H1 (cell line): ENCODE measurements around the gene PSD. TPM values are rescaled to one million over a fixed set of nuclear protein-coding genes. Genes with fewer than 3 reads are reported as not detected.

Experiments used
- CTCF ChIA-PET: fragments of 300-600 bp; sonication (Branson Sonifier 250); formaldehyde crosslinking; loops from one replicate; lab custom pipeline; 2021; ENCODE audit not compliant: partially characterized antibody; lab: Charles Lee
- POLR2A ChIA-PET: fragments of 300-600 bp; sonication (Branson Sonifier 250); formaldehyde crosslinking; loops from one replicate; lab custom pipeline; 2021; ENCODE audit warnings: inconsistent platforms; ENCODE audit not compliant: partially characterized antibody; lab: Charles Lee
- DNase-seq, 2 experiments: peaks; one replicate each; pipeline versions ENCODE4 v3.0.0 to v3.0.0-alpha.2; 2010 to 2022; ENCODE audit warnings: low spot score in 2 of 2, low read depth in 1 of 2, mixed read lengths in 1 of 2
- FAIRE-seq: peaks from 2 replicates; lab custom pipeline; 2011; peaks lifted over from hg19 to GRCh38; lab: Jason Lieb, UNC
- H2AFZ ChIP-seq: 2 replicates; pipeline ENCODE4 v1.8.1; 2012; ENCODE audit warnings: low read length, inconsistent platforms
- H2AK5ac ChIP-seq: 2 replicates; pipeline ENCODE4 v1.6.1; 2013; ENCODE audit warnings: low read depth, low read length
- H2BK120ac ChIP-seq: replicated peaks from 2 replicates; pipeline ENCODE3; 2013; ENCODE audit warnings: low read depth, low read length, inconsistent platforms
- H2BK12ac ChIP-seq: 2 replicates; pipeline ENCODE4 v1.6.1; 2013; ENCODE audit warnings: low read depth, low read length
- H2BK15ac ChIP-seq: 2 replicates; pipeline ENCODE4 v1.6.1; 2013; ENCODE audit warnings: low read length
- H2BK20ac ChIP-seq: 2 replicates; pipeline ENCODE4 v1.6.1; 2013; ENCODE audit warnings: low read length
- H2BK5ac ChIP-seq: 2 replicates; pipeline ENCODE4 v1.6.1; 2013; ENCODE audit warnings: low read depth, low read length
- H3K14ac ChIP-seq: 2 replicates; pipeline ENCODE4 v1.6.1; 2013; ENCODE audit warnings: inconsistent platforms; ENCODE audit not compliant: insufficient read length
- H3K18ac ChIP-seq: 2 replicates; pipeline ENCODE4 v1.6.1; 2013; ENCODE audit warnings: low read length; ENCODE audit errors: extremely low read depth
- H3K23ac ChIP-seq: 2 replicates; pipeline ENCODE4 v1.6.1; 2013; ENCODE audit warnings: inconsistent platforms; ENCODE audit not compliant: insufficient read length
- H3K23me2 ChIP-seq: 2 replicates; pipeline ENCODE4 v1.6.1; 2013; ENCODE audit warnings: low read depth, low read length
- H3K27ac ChIP-seq: 2 replicates; pipeline ENCODE4 v1.6.1; 2011; ENCODE audit warnings: low read depth, low read length, inconsistent platforms
- H3K27me3 ChIP-seq, 4 experiments: replicated peaks in 1 of 4; 1 replicate in 1 of 4; 2 replicates in 3 of 4; pipeline versions ENCODE4 v1.6.1 to v1.8.1; 2011 to 2013; ENCODE audit warnings: low read length in 3 of 4, mild to moderate bottlenecking in 3 of 4, inconsistent platforms in 2 of 4, mixed read lengths in 2 of 4, moderate library complexity in 1 of 4; ENCODE audit not compliant: control insufficient read depth in 3 of 4, insufficient read depth in 3 of 4; ENCODE audit errors: extremely low read depth in 1 of 4
- H3K36me3 ChIP-seq, 4 experiments: 2 replicates each; pipeline versions ENCODE4 v1.6.1 to v1.8.1; 2011 to 2013; ENCODE audit warnings: mild to moderate bottlenecking in 4 of 4, low read length in 3 of 4, moderate library complexity in 2 of 4, control low read depth in 1 of 4, inconsistent platforms in 1 of 4; ENCODE audit not compliant: insufficient read depth in 4 of 4, control insufficient read depth in 2 of 4
- H3K4ac ChIP-seq: replicated peaks from 2 replicates; pipeline ENCODE3; 2013; ENCODE audit warnings: low read length, low read depth, mixed read lengths, inconsistent platforms; ENCODE audit not compliant: insufficient read length
- H3K4me1 ChIP-seq, 4 experiments: replicated peaks in 1 of 4; 1 replicate in 1 of 4; 2 replicates in 3 of 4; pipeline versions ENCODE4 v1.6.1 to v1.8.1; 2011 to 2013; ENCODE audit warnings: low read length in 3 of 4, inconsistent platforms in 2 of 4, mixed read lengths in 1 of 4; ENCODE audit not compliant: insufficient read depth in 4 of 4, control insufficient read depth in 3 of 4
- H3K4me2 ChIP-seq, 2 experiments: 2 replicates each; pipeline versions ENCODE4 v1.6.1 to v1.8.1; 2011 to 2013; ENCODE audit warnings: low read depth in 2 of 2, low read length in 2 of 2, control low read depth in 1 of 2, inconsistent platforms in 1 of 2, mild to moderate bottlenecking in 1 of 2; ENCODE audit not compliant: insufficient read depth in 1 of 2
- H3K4me3 ChIP-seq, 4 experiments: fragments of 200-600, 300-600 bp in 1 of 4; sonication (generic), shearing (Covaris generic), sonication (Bioruptor Twin) in 1 of 4; 2 replicates each; pipeline versions ENCODE4 v1.5.1 to v1.8.1; 2011 to 2016; ENCODE audit warnings: low read length in 4 of 4, low read depth in 3 of 4, control low read depth in 2 of 4, inconsistent platforms in 2 of 4, mild to moderate bottlenecking in 2 of 4, mixed read lengths in 1 of 4, moderate library complexity in 1 of 4; ENCODE audit not compliant: insufficient read depth in 2 of 4; ENCODE audit errors: extremely low read depth in 1 of 4
- H3K56ac ChIP-seq: replicated peaks from 2 replicates; pipeline ENCODE3; 2013; ENCODE audit warnings: low read depth, mild to moderate bottlenecking, mixed read lengths, low read length, inconsistent platforms; ENCODE audit not compliant: insufficient read length
- H3K79me1 ChIP-seq: 2 replicates; pipeline ENCODE4 v1.6.1; 2013; ENCODE audit warnings: low read depth, low read length, control low read depth
- H3K79me2 ChIP-seq, 2 experiments: 2 replicates each; pipeline versions ENCODE4 v1.6.1 to v1.8.1; 2012 to 2013; ENCODE audit warnings: low read length in 2 of 2, mild to moderate bottlenecking in 2 of 2, inconsistent platforms in 1 of 2; ENCODE audit not compliant: insufficient read depth in 2 of 2, control insufficient read depth in 1 of 2
- H3K9ac ChIP-seq, 4 experiments: replicated peaks in 1 of 4; 1 replicate in 1 of 4; 2 replicates in 3 of 4; pipeline versions ENCODE4 v1.6.1 to v1.8.1; 2011 to 2013; ENCODE audit warnings: low read depth in 3 of 4, low read length in 3 of 4, control low read depth in 2 of 4, mild to moderate bottlenecking in 2 of 4, moderate library complexity in 2 of 4, inconsistent platforms in 1 of 4; ENCODE audit errors: extremely low read depth in 1 of 4
- H3K9me3 ChIP-seq, 2 experiments: 2 replicates each; pipeline versions ENCODE4 v1.6.1 to v1.8.1; 2012 to 2013; ENCODE audit warnings: mild to moderate bottlenecking in 2 of 2, moderate library complexity in 2 of 2, control low read depth in 1 of 2, inconsistent platforms in 1 of 2, low read depth in 1 of 2, low read length in 1 of 2, mixed read lengths in 1 of 2; ENCODE audit not compliant: insufficient read depth in 2 of 2
- H4K20me1 ChIP-seq, 2 experiments: replicated peaks in 1 of 2; 2 replicates each; pipeline versions ENCODE3 to v1.8.1; 2011 to 2013; ENCODE audit warnings: inconsistent platforms in 2 of 2, low read length in 2 of 2, mild to moderate bottlenecking in 1 of 2; ENCODE audit not compliant: insufficient read depth in 2 of 2, control insufficient read depth in 1 of 2
- H4K5ac ChIP-seq: 2 replicates; pipeline ENCODE4 v1.6.1; 2013; ENCODE audit warnings: low read length, low read depth, mixed read lengths, inconsistent platforms; ENCODE audit not compliant: insufficient read length
- H4K8ac ChIP-seq: 2 replicates; pipeline ENCODE4 v1.8.0; 2013; ENCODE audit warnings: mild to moderate bottlenecking, moderate library complexity, low read length, inconsistent platforms; ENCODE audit not compliant: insufficient read depth; ENCODE audit errors: extremely low read depth
- H4K91ac ChIP-seq: replicated peaks from 2 replicates; pipeline ENCODE3; 2013; ENCODE audit warnings: low read length, mixed read lengths, inconsistent platforms; ENCODE audit not compliant: insufficient read length
- CBX8 ChIP-seq: fragments of 300-800, 300-1000 bp; sonication (generic); IDR thresholded peaks from 2 replicates; pipeline ENCODE4 v1.7.1; 2016; ENCODE audit warnings: low read depth, low read length, borderline replicate concordance
- EGR1 ChIP-seq: IDR thresholded peaks from 2 replicates; pipeline ENCODE4 v1.6.1; 2011; ENCODE audit warnings: low read depth, low read length, borderline replicate concordance
- HDAC6 ChIP-seq: IDR thresholded peaks from one replicate; pipeline ENCODE4 v1.7.1; 2012; ENCODE audit warnings: low read depth, mild to moderate bottlenecking, inconsistent platforms, low read length, moderate library complexity
- JUND ChIP-seq: IDR thresholded peaks from 2 replicates; pipeline ENCODE4 v1.6.1; 2011; ENCODE audit warnings: mild to moderate bottlenecking, improper control_type of control experiment, low read length
- MAFK ChIP-seq: IDR thresholded peaks from 2 replicates; pipeline ENCODE4 v1.6.1; 2012; ENCODE audit warnings: low read depth, mild to moderate bottlenecking, improper control_type of control experiment, low read length
- POLR2A ChIP-seq, 2 experiments: IDR thresholded peaks; 1 replicate in 1 of 2; 2 replicates in 1 of 2; pipeline ENCODE4 v1.6.1; 2011; ENCODE audit warnings: low read depth in 2 of 2, low read length in 2 of 2, mild to moderate bottlenecking in 2 of 2; ENCODE audit errors: control extremely low read depth in 1 of 2
- RNF2 ChIP-seq: fragments of 200-900, 300-1000 bp; sonication (generic); IDR thresholded peaks from 2 replicates; pipeline ENCODE4 v1.7.1; 2016; ENCODE audit warnings: borderline replicate concordance, low read depth, mild to moderate bottlenecking, antibody characterized with exemption, low read length; ENCODE audit not compliant: poor library complexity, severe bottlenecking; ENCODE audit errors: missing control alignments
- SAP30 ChIP-seq: fragments of 300-600 bp; sonication (generic); IDR thresholded peaks from 2 replicates; pipeline ENCODE4 v1.7.1; 2012; ENCODE audit warnings: low read length, moderate library complexity, mild to moderate bottlenecking, inconsistent platforms; ENCODE audit not compliant: insufficient read depth, insufficient replicate concordance
- SIN3A ChIP-seq, 2 experiments: IDR thresholded peaks in 1 of 2; conservative IDR thresholded peaks in 1 of 2; 2 replicates each; pipeline ENCODE4 v1.6.1; 2011 to 2012; ENCODE audit warnings: low read length in 2 of 2, improper control_type of control experiment in 1 of 2, low read depth in 1 of 2, mild to moderate bottlenecking in 1 of 2
- SP2 ChIP-seq: IDR thresholded peaks from 2 replicates; pipeline ENCODE4 v1.6.1; 2012; ENCODE audit warnings: mild to moderate bottlenecking, low read length, inconsistent platforms
- TAF1 ChIP-seq: IDR thresholded peaks from 2 replicates; pipeline ENCODE4 v1.6.1; 2011; ENCODE audit warnings: mild to moderate bottlenecking, low read depth, low read length
- WGBS, 2 experiments: shearing (Covaris generic) in 1 of 2; methylation state at CpG; one replicate each; pipeline versions ENCODE4 v1.1.6 to v1.1.7; 2013 to 2015; ENCODE audit warnings: low lambda C conversion rate in 2 of 2, mixed read lengths in 2 of 2, inconsistent platforms in 1 of 2, low coverage in 1 of 2, missing lambda C conversion rate in 1 of 2; ENCODE audit not compliant: insufficient replicate concordance in 2 of 2, insufficient coverage in 1 of 2, insufficient read length in 1 of 2; ENCODE audit errors: extremely low coverage in 1 of 2, missing lambda C conversion rate in 1 of 2; 5-methylcytosine and 5-hydroxymethylcytosine counted together
- polyA plus RNA-seq, 7 experiments: library from polyadenylated mRNA; depleted of rRNA in 3 of 7; stranded (reverse) in 5 of 7; unstranded in 2 of 7; fragments of >200 nt in 5 of 7; fragments of 200-250 nt in 2 of 7; gene quantifications; 1 replicate in 5 of 7; 2 replicates in 1 of 7; 4 replicates in 1 of 7; pipeline versions ENCODE4 v1.2.1 to v1.2.3, GENCODE V29; 2011 to 2013; ENCODE audit warnings: missing spikeins in 2 of 7, mixed read lengths in 2 of 7
- total RNA-seq: library from RNA; stranded (reverse); fragmentation: NEBNext Ultra II Directional; extraction: Animal tissue kit (Norgen Biotek cat#: 25700); gene quantifications from 2 replicates; pipeline ENCODE4 v1.2.1, GENCODE V29; 2021

PSD gene
- total and polyA plus RNA-seq, 2 of the 8 experiments (the other 6 are each of a cell fraction or from before 2014, with no cell fraction given), result 5.4 to 6.0 TPM

- DNase-seq (no peak), FAIRE-seq (no peak)
- H3K27me3 ChIP-seq, result peaks cover 13 to 32% (median 29%) of the 10 kb centered on the region in 4 experiments
- H4K91ac ChIP-seq, result no peak overlapping the region
- H2BK20ac ChIP-seq, result no peak overlapping the region
- no peak overlapping the region for H3K9ac ChIP-seq
- no peak overlapping the region for H2BK12ac ChIP-seq
- H3K14ac ChIP-seq, result no peak overlapping the region
- CTCF ChIA-PET, result interaction anchor here (0.7 to 3.1 kb wide), 4 partner anchors 14 to 612 kb away, joined by 3 to 9 read pairs (median 4); no protein-coding TSS in a partner anchor
- H3K18ac ChIP-seq, result no peak overlapping the region
- H3K9me3 ChIP-seq, result no peaks in the 10 kb centered on the region
- POLR2A ChIA-PET, result interaction anchor here (0.7 to 9.0 kb wide), 2 partner anchors 13 to 17 kb away, joined by 3 to 75 read pairs; partner anchors contain the start of gene C10orf95
- no peak overlapping the region for H2BK120ac ChIP-seq
- no peak overlapping the region for H4K8ac ChIP-seq
- no peak overlapping the region for H3K27ac ChIP-seq
- H2AFZ ChIP-seq, result no peak overlapping the region
- no peak overlapping the region for H3K56ac ChIP-seq
- no peaks in the 10 kb centered on the region for H3K79me2 ChIP-seq
- WGBS, 2 experiments, result 69% methylated on average over 1 of the region's 1 CpG; no CpG with 5 or more reads in 1 of the 2 experiments
- H3K4me2 ChIP-seq, result no peak overlapping the region
- no peak overlapping the region for H2BK15ac ChIP-seq
- no peak overlapping the region for H3K23ac ChIP-seq
- H3K79me1 ChIP-seq, result no peaks in the 10 kb centered on the region
- no peak overlapping the region for H3K4me3 ChIP-seq
- H3K23me2 ChIP-seq, result no peaks in the 10 kb centered on the region
- H4K5ac ChIP-seq, result no peak overlapping the region
- peaks cover 0 to 12% (median 8%) of the 10 kb centered on the region in 4 experiments; a peak in 6 of 7 replicates for H3K4me1 ChIP-seq
- no peak overlapping the region for H2BK5ac ChIP-seq
- H3K36me3 ChIP-seq, result no peaks in the 10 kb centered on the region
- H2AK5ac ChIP-seq, result no peak overlapping the region
- no peak overlapping the region for H3K4ac ChIP-seq
- H4K20me1 ChIP-seq, result no peaks in the 10 kb centered on the region
- TF ChIP-seq TAF1, result no peak
- no peak for TF ChIP-seq JUND
- TF ChIP-seq EGR1, result no peak
- no peak for TF ChIP-seq MAFK
- TF ChIP-seq SIN3A (conservative IDR thresholded peaks at IDR 0.05 in 1 of 2, IDR thresholded peaks at IDR 0.05 in 1 of 2; ENCODE audit: low read depth in 1 of 2, low read length in 2 of 2), result no peak
- TF ChIP-seq POLR2A (IDR thresholded peaks at IDR 0.05; ENCODE audit: control extremely low read depth in 1 of 2, low read depth in 2 of 2, low read length in 2 of 2), result no peak
- no peak for TF ChIP-seq HDAC6
- TF ChIP-seq RNF2, result no peak
- TF ChIP-seq SAP30, result no peak
- no peak for TF ChIP-seq SP2
- no peak for TF ChIP-seq CBX8
Measured at GRCh38 chr10:102438374-102438773, 19.8 kb upstream of the PSD start.
